ENCODE results near the gene LRRC37A3.
"Not testable (repeated sequence)": the region's sequence is repeated elsewhere in the genome, so short reads cannot be mapped to it uniquely, and the experiment has no call there.

GRCh38 chr17:64814993-64815832 is 104.1 kb downstream of the LRRC37A3 start:
- not testable (repeated sequence) for TF ChIP-seq CTCF, POLR2A (IDR thresholded peaks at IDR 0.05)

Data from testis (tissue), 2 donors.